KOPT-K1 (cell line): ENCODE results near the gene RPS6KA3.
"Not testable (repeated sequence)": the region's sequence is repeated elsewhere in the genome, so short reads cannot be mapped to it uniquely, and the experiment has no call there.

ENCODE experiments used
- H3K27ac ChIP-seq: fragments of 200-600 bp; sonication (generic); 2 replicates; pipeline ENCODE4 v1.5.1; 2016; ENCODE audit warnings: antibody characterized with exemption, mild to moderate bottlenecking, low read depth, low read length; ENCODE audit not compliant: poor library complexity, severe bottlenecking
- H3K36me3 ChIP-seq: fragments of 200-600 bp; sonication (generic); 2 replicates; pipeline ENCODE4 v1.5.1; 2017; ENCODE audit warnings: antibody characterized with exemption, mild to moderate bottlenecking, low read length, moderate library complexity; ENCODE audit not compliant: insufficient read depth
- H3K9me3 ChIP-seq: fragments of 200-600 bp; sonication (generic); 2 replicates; pipeline ENCODE4 v1.5.1; 2017; ENCODE audit warnings: antibody characterized with exemption, low read length, mild to moderate bottlenecking; ENCODE audit not compliant: insufficient read depth, poor library complexity, severe bottlenecking

Gene RPS6KA3

GRCh38 chrX:20127440-20127839 is 139.3 kb downstream of the RPS6KA3 start:
- H3K27ac ChIP-seq, H3K9me3 ChIP-seq: not testable (repeated sequence)
- H3K36me3 ChIP-seq, result peaks cover 60% of the 10 kb centered on the region

- H3K36me3 ChIP-seq, result peaks cover 54% of the 10 kb centered on the region
- H3K9me3 ChIP-seq, H3K27ac ChIP-seq: not testable (repeated sequence)
Observed at GRCh38 chrX:20126833-20127232, 139.9 kb downstream of the RPS6KA3 start.

- peaks cover 35% of the 10 kb centered on the region for H3K36me3 ChIP-seq
- H3K9me3 ChIP-seq, result no peaks in the 10 kb centered on the region
- H3K27ac ChIP-seq, result no peak overlapping the region
Observed at GRCh38 chrX:20124964-20125363, 141.7 kb downstream of the RPS6KA3 start.

DNA sequence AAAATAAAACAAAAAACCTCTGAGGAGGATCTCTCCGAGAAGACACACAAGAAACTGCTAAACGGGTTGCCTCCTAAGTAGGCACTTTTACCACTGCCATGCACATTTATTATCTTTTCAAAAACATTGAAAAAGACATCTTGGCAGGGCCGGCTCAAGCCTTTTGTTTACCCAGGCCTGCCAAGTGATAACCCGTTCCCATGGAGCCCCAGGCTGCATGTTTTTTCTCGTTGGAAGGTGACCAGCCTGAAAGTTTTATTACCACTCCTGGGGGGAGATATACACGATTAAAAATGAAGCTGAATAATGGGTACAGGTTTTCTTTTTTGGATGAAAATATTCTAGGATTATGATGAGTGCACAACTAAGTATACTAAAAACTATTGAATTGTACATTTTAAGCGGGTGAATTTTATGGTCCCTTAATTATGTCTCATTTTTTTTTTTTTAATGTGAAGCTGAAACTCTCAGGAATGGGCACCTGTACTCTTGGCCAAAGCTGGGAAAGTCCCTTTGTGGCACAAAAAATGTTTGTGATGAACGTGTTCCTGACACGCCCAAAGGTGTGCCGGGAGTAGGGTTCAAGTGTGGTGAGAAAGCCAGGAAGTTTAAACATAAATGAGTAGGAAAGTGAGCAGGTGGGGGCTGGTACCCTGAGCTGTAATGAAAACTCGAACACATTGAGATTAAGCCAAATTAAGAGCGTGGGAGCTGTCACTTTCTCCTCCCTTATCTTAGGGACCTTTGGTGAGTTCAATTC is 148.5 kb downstream of the RPS6KA3 start:
- H3K36me3 ChIP-seq, result no peaks in the 10 kb centered on the region
- no peaks in the 10 kb centered on the region for H3K9me3 ChIP-seq
- H3K27ac ChIP-seq, result no peak overlapping the region

- H3K36me3 ChIP-seq, result no peaks in the 10 kb centered on the region
- no peaks in the 10 kb centered on the region for H3K9me3 ChIP-seq
- H3K27ac ChIP-seq, result no peak within 1 kb of the TSS
Observed at GRCh38 chrX:20116577-20117240, 150.0 kb downstream of the RPS6KA3 start, which contains the start of gene MAP7D2. TSS of gene MAP7D2 (minus strand) at chrX:20116907. CDS start at chrX:20116879, 28 bp downstream.

- no peaks in the 10 kb centered on the region for H3K36me3 ChIP-seq
- H3K27ac ChIP-seq, result no peak overlapping the region
- H3K9me3 ChIP-seq, result no peaks in the 10 kb centered on the region
Observed at GRCh38 chrX:20116087-20116576, 150.6 kb downstream of the RPS6KA3 start.

DNA sequence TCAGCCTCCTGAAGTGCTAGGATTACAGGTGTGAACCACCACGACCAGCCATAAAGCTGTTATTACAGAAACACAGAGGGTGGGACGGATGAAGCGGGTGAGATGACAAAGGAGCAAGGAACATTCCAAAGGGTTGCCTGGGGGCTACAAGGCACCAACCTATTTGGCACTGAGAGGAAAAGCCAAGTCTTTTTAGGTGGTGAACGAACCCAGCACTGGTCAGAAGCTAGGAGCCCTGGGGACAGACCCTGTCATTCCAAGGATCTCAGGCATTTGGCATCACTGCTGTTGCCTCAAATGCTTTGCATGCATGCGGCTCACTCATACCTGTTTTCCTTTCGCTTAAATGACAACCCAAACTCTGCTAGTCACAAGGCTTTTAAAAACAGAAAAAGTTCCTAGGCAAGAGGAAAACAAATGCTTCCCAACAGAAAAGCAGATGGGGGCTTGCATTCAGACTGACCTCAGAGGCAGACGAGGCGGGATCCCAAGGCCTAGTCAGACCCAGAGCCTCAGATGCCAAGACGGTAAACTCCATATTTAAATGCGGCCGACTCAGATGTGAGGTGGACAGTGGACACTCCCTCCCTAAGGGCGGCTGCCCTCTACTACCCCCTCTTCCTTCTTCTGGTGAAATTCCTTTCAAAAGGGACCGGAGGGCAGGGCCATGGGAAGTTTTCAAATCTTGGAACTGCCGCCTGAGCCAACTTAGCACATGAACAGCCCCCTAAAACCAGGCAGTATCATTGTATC is 154.5 kb downstream of the RPS6KA3 start:
- Histone ChIP-seq H3K9me3 (no peaks in the 10 kb centered on the region), H3K36me3 (no peaks in the 10 kb centered on the region)

GRCh38 chrX:20111271-20111670 is 155.4 kb downstream of the RPS6KA3 start:
- no peaks in the 10 kb centered on the region for H3K9me3 ChIP-seq

More for the DNA sequence above, 154.5 kb downstream of the RPS6KA3 start:
- H3K27ac ChIP-seq, result no peak overlapping the region

DNA sequence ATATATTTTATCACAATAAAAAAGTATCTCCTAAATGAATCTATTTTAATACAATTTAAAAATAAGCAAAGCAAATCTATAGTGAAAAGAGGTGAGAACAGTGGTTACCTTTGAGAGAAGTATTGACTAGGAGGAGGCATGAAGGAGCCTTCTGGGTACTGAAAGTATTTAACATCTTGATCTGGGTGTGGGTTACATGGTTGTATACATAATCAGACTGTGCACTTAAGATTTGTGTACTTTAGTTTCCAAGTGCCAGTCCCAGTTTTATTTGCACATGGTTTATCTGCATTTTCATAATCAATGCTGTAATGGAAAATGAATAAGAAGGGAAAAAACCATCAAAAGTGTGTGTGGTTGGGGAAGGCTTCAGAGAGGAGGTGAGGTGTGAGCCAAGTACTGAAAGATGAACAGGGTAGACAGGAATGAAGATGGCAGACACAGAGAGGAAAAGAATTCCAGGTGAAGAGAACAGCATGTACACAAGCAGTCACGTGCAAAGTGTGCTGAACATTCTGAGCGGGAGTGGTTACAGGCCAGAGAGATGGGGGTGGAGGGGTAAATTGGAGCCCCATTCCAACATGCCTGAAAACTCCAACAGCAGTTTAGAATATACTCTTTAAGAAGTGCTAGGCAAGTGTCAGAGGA is 164.7 kb downstream of the RPS6KA3 start:
- Histone ChIP-seq H3K36me3 (no peaks in the 10 kb centered on the region), H3K9me3 (no peaks in the 10 kb centered on the region), H3K27ac (no peak overlapping the region)

More at GRCh38 chrX:20111271-20111670, 155.4 kb downstream of the RPS6KA3 start:
- Histone ChIP-seq H3K27ac (no peak overlapping the region), H3K36me3 (no peaks in the 10 kb centered on the region)
